LNCAP (cell line): Measurements from ENCODE around the gene SCAMP5.

Experiments
- TF ChIP-seq, protein P1 (sequence below): fragments of 450-650 bp; IDR thresholded peaks from 2 replicates; pipeline ENCODE4 v1.5.1; 2017; ENCODE audit warnings: mild to moderate bottlenecking

The SCAMP5 gene

GRCh38 chr15:74957476-74958035, 37.8 kb upstream of the SCAMP5 start:
- TF ChIP-seq, protein P1, sequence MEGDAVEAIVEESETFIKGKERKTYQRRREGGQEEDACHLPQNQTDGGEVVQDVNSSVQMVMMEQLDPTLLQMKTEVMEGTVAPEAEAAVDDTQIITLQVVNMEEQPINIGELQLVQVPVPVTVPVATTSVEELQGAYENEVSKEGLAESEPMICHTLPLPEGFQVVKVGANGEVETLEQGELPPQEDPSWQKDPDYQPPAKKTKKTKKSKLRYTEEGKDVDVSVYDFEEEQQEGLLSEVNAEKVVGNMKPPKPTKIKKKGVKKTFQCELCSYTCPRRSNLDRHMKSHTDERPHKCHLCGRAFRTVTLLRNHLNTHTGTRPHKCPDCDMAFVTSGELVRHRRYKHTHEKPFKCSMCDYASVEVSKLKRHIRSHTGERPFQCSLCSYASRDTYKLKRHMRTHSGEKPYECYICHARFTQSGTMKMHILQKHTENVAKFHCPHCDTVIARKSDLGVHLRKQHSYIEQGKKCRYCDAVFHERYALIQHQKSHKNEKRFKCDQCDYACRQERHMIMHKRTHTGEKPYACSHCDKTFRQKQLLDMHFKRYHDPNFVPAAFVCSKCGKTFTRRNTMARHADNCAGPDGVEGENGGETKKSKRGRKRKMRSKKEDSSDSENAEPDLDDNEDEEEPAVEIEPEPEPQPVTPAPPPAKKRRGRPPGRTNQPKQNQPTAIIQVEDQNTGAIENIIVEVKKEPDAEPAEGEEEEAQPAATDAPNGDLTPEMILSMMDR: no peak

GRCh38 chr15:74958320-74958907, 36.9 kb upstream of the SCAMP5 start:
- TF ChIP-seq, protein P1: no peak

GRCh38 chr15:74958908-74959585, 36.3 kb upstream of the SCAMP5 start:
- TF ChIP-seq, protein P1: no peak

GRCh38 chr15:74959586-74959939, 35.8 kb upstream of the SCAMP5 start:
- TF ChIP-seq, protein P1: no peak

DNA sequence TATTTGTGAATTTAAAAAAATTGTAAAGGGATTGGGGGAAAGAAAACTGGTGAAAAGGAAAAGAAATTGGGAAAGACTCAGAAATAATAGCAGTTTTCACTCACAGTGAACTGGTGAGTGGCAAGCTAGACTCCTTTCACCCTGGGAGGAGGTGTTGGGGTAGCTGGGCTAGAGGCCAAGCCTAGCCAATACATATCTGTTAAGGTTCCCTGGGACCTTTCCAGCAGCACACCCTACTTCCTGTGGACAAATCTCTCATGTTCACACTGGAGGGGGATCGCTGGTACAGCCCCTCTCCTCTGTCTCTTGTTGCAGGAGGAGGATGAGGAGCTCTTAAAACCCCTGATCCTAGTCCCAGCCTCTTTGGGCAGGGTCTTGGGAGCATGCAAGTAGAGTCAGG, 35.1 kb upstream of the SCAMP5 start:
- TF ChIP-seq, protein P1: no peak

GRCh38 chr15:74960995-74961588, 34.3 kb upstream of the SCAMP5 start:
- TF ChIP-seq, protein P1: no peak

- TF ChIP-seq, protein P1: no peak
These were observed 33.7 kb upstream of the SCAMP5 start for GRCh38 chr15:74961616-74962015.
